Activated naive CD4-positive, alpha-beta T cell treated with anti-CD3 and anti-CD28 coated beads, Interleukin-2, amount 50 U/mL, for 24 hours (primary cell): ENCODE data around the gene FBLIM1.
A peak's percentile ranks its signal among the peaks of the same experiment; 100 is the strongest.

Experiments
- H3K27ac Mint-ChIP-seq: one replicate; pipeline ENCODE4 v1.8.0; 2021; ENCODE audit warnings: mild to moderate bottlenecking, mixed read lengths
- H3K27me3 Mint-ChIP-seq: one replicate; pipeline ENCODE4 v1.8.0; 2021; ENCODE audit warnings: mixed read lengths
- H3K36me3 Mint-ChIP-seq: one replicate; pipeline ENCODE4 v1.8.0; 2021; ENCODE audit warnings: mixed read lengths
- H3K4me1 Mint-ChIP-seq: one replicate; pipeline ENCODE4 v1.8.0; 2021; ENCODE audit warnings: mixed read lengths
- H3K4me3 Mint-ChIP-seq: one replicate; pipeline ENCODE4 v1.8.0; 2021; ENCODE audit warnings: mild to moderate bottlenecking, mixed read lengths
- H3K9me3 Mint-ChIP-seq: one replicate; pipeline ENCODE4 v1.8.0; 2021; ENCODE audit warnings: mixed read lengths

FBLIM1 gene

DNA sequence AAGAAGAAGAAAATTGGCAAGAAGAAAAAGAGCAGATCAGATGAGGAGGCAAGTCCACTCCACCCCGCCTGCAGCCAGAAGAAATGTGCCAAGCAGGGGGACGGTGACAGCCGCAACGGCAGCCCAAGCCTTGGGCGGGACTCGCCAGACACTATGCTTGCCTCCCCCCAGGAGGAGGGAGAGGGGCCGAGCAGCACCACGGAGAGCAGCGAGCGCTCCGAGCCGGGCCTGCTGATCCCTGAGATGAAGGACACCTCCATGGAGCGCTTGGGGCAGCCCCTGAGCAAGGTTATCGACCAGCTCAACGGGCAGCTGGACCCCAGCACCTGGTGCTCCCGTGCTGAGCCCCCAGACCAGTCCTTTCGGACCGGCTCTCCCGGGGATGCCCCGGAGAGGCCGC is 31.6 kb upstream of the FBLIM1 start:
- H3K27me3 Mint-ChIP-seq: no peaks in the 10 kb centered on the region
- no peaks in the 10 kb centered on the region for H3K4me1 Mint-ChIP-seq
- peaks cover 4% of the 10 kb centered on the region for H3K36me3 Mint-ChIP-seq
- H3K9me3 Mint-ChIP-seq: no peaks in the 10 kb centered on the region
- no peak overlapping the region for H3K27ac Mint-ChIP-seq
- H3K4me3 Mint-ChIP-seq: no peak overlapping the region

DNA sequence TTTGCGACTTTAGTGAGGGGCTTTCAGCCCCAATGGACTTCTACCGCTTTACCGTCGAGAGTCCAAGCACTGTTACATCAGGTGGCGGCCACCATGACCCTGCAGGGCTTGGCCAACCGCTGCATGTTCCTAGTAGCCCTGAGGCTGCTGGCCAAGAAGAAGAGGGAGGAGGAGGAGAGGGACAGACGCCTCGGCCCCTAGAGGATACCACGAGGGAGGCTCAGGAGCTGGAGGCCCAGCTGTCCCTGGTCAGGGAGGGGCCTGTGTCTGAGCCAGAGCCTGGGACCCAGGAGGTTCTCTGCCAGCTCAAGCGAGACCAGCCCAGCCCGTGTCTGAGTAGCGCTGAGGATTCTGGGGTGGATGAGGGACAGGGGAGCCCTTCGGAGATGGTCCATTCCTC is 31.2 kb upstream of the FBLIM1 start:
- H3K9me3 Mint-ChIP-seq: no peaks in the 10 kb centered on the region
- H3K4me3 Mint-ChIP-seq: no peak overlapping the region
- no peaks in the 10 kb centered on the region for H3K27me3 Mint-ChIP-seq
- peaks cover 4% of the 10 kb centered on the region for H3K36me3 Mint-ChIP-seq
- H3K27ac Mint-ChIP-seq: no peak overlapping the region
- H3K4me1 Mint-ChIP-seq: no peaks in the 10 kb centered on the region

DNA sequence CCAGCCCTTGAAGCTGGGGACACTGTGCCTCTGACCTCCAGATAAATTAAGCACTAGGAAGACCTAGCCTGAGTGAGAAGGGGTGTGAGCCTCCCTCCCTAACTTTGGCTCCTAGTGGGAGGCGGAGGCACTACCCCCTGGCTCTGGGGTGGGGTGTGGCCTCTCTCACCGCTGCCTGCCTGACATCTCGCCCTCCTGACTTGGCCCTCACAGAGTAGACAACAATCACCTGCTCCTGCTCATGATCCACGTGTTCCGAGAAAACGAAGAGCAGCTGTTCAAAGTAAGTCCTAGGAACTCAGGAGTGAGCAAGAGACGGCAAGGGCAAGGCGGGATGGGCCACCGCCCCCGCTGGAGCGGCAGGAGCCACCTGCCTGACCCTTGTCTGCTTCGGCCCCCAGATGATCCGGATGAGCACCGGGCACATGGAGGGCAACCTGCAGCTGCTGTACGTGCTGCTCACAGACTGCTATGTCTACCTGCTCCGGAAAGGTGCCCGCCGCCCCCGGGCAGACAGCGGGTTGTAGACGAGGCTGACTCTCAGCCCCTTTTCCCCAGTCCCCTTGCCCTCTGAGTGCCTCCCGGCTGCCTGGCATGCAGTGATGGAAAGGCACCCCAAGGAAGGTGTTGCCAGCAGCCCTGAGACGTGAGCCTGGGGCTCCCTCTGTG is 30.6 kb upstream of the FBLIM1 start:
- Mint-ChIP-seq H3K4me1 (no peaks in the 10 kb centered on the region), H3K9me3 (no peaks in the 10 kb centered on the region), H3K36me3 (peaks cover 1% of the 10 kb centered on the region), H3K4me3 (no peak overlapping the region), H3K27me3 (no peaks in the 10 kb centered on the region), H3K27ac (peak overlapping the region; percentile 30)

DNA sequence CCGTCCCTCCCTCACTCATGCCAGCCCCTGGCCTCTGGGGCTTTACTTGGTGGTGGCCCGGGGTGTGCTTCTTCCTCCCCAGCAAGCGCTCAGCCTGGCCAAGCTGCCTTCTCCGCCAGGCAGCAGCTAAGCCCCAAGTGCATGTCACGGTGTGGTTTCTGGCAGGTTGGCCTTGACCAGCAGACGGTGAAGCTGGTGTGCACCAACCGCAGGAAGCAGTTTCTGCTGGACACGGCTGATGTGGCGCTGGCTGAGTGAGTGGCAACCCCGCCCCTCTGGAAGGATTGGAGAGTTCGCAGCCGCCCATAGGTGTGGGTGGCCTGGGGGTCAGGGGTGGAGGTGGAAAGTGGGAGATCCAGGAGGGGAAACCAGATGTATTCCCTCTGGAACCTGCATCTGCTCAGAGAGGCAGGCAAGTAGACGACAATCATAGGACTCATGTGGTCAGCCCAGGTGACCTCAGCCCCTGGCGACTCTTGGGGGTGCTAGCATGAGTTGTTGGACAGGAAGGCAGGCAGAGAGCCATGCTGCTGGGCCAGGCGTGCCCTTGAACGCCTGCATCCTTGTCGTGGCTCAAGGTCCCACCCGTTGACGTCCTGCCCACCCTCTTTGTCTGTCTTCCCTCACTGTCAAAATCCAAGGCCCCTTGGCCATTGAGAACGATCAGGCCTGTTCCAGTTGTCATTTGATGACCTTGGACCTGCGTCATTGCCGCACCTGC is 29.5 kb upstream of the FBLIM1 start:
- Mint-ChIP-seq H3K9me3 (no peaks in the 10 kb centered on the region), H3K27me3 (no peaks in the 10 kb centered on the region), H3K4me1 (no peaks in the 10 kb centered on the region), H3K4me3 (no peak overlapping the region), H3K36me3 (peaks cover 1% of the 10 kb centered on the region), H3K27ac (peak overlapping the region; percentile 68)

DNA sequence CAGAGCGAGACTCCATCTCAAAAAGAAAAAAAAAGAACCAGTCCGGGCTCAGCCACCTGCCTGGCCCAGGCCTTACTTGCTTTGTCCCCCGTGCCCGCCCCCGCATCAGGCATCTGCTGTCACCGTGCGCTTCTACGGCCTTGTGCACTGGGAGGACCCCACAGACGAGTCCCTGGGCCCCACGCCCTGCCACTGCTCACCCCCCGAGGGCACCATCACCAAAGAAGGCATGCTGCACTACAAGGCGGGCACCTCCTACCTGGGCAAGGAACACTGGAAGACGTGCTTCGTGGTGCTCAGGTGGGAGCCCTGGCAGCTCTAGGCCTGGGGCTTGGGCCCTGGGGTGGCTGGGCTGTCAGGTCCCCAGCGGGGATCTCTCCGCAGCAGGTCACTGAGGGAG is 28.2 kb upstream of the FBLIM1 start:
- H3K9me3 Mint-ChIP-seq: no peaks in the 10 kb centered on the region
- peaks cover 1% of the 10 kb centered on the region for H3K36me3 Mint-ChIP-seq
- no peak overlapping the region for H3K27ac Mint-ChIP-seq
- H3K27me3 Mint-ChIP-seq: no peaks in the 10 kb centered on the region
- no peaks in the 10 kb centered on the region for H3K4me1 Mint-ChIP-seq
- no peak overlapping the region for H3K4me3 Mint-ChIP-seq

DNA sequence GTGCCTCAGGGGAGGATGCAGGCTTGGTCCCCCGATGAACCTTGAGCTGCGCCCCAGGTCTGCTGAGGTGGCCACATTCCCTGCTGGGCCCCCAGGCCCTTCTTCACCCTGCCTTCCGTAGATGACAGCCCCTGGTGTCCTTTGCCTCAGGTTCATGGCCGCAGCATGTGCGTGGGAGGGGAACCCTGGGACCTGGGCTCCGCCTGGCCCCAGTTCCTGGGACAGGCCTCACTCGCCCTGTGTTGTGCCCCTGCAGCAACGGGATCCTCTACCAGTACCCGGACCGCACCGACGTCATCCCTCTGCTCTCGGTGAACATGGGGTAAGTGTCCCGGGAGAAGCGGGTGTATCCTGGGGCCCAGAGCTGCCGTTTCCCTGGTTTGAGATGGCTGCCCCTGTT is 27.7 kb upstream of the FBLIM1 start:
- H3K27ac Mint-ChIP-seq: no peak overlapping the region
- H3K9me3 Mint-ChIP-seq: no peaks in the 10 kb centered on the region
- peaks cover 1% of the 10 kb centered on the region for H3K36me3 Mint-ChIP-seq
- H3K27me3 Mint-ChIP-seq: no peaks in the 10 kb centered on the region
- no peaks in the 10 kb centered on the region for H3K4me1 Mint-ChIP-seq
- H3K4me3 Mint-ChIP-seq: no peak overlapping the region

DNA sequence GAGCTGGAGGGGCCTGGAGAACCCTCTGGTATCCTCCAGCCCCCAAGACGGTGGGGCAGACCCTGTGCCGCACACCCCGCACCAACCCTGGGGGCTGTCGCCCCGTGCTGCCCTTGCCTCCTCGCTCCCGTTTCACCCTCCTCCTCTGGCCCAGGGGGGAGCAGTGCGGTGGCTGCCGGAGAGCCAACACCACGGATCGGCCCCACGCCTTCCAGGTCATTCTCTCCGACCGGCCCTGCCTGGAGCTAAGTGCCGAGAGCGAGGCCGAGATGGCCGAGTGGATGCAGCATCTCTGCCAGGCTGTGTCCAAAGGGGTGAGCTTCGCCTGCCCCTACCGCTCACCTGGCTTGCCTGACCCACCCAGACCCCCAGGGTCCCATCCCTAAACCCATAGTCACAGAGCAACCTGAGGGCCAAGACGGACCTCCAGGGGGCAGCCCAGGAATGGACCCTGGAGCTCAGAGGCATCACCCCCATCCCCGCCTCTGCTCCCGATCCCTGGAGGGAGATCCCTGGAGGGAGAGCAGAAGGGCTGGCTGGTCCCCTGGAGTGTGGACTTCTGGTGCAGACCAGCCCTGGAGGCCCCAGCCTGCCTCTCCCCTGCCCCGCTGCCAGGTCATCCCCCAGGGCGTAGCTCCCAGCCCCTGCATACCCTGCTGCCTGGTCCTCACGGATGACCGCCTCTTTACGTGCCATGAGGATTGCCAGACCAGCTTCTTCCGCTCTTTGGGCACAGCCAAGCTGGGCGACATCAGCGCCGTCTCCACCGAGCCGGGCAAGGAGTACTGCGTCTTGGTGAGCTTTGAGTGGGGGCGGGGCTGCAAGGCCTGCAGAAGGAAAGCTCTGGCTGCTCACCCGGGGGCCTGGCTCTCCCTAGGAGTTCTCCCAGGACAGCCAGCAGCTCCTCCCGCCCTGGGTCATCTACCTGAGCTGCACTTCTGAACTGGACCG is 26.6 kb upstream of the FBLIM1 start:
- Mint-ChIP-seq H3K36me3 (peaks cover 1% of the 10 kb centered on the region), H3K4me1 (no peaks in the 10 kb centered on the region), H3K4me3 (no peak overlapping the region), H3K27me3 (no peaks in the 10 kb centered on the region), H3K27ac (no peak overlapping the region), H3K9me3 (no peaks in the 10 kb centered on the region)

DNA sequence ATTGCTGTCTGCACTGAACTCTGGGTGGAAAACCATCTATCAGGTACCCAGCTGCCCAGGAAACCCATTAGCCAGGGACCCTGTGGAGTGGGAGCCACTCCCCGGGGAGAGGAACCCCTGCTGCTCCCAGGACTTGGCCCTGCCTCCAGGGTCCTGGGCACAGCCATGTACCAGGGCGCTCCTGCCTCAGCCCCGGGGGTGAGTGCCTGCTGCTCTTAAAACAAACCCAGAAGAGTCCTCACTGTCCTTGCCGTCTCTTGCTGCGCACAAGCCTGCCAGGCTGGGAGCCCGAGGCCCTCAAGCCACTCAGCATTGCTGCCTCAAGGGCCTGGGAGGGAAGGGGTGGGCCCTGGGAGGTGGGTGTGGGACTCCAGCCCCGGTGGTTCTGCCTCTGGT is 25.9 kb upstream of the FBLIM1 start:
- no peaks in the 10 kb centered on the region for H3K27me3 Mint-ChIP-seq
- no peaks in the 10 kb centered on the region for H3K4me1 Mint-ChIP-seq
- no peak overlapping the region for H3K27ac Mint-ChIP-seq
- no peaks in the 10 kb centered on the region for H3K36me3 Mint-ChIP-seq
- H3K9me3 Mint-ChIP-seq: no peaks in the 10 kb centered on the region
- H3K4me3 Mint-ChIP-seq: no peak overlapping the region

DNA sequence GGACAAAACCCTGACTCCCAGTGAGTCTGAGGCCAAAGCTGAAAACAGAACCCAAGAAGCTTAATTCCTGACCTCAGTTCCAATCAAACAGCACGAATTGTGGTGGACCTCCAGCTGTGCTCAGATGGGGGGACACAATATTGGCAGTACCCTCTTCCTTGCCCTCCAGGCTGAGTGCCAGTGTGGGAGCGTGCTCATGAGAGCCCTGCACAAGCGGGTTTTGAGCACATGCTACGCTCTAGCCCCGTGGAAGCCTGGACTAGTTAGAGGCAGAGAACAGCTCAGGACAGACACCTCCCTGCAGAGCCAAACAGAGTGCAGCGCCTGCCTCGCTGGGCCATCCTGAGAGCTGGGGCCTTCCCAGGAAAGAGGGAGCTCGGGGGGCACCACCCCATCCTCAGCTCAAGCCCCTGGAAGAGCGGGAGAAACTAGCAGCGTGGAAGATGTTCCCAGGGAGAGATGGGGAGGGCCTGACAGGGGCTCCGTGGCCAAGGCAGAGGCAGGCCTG is 25.3 kb upstream of the FBLIM1 start:
- Mint-ChIP-seq H3K4me1 (no peaks in the 10 kb centered on the region), H3K9me3 (no peaks in the 10 kb centered on the region), H3K36me3 (no peaks in the 10 kb centered on the region), H3K27ac (no peak overlapping the region), H3K27me3 (no peaks in the 10 kb centered on the region), H3K4me3 (no peak overlapping the region)

DNA sequence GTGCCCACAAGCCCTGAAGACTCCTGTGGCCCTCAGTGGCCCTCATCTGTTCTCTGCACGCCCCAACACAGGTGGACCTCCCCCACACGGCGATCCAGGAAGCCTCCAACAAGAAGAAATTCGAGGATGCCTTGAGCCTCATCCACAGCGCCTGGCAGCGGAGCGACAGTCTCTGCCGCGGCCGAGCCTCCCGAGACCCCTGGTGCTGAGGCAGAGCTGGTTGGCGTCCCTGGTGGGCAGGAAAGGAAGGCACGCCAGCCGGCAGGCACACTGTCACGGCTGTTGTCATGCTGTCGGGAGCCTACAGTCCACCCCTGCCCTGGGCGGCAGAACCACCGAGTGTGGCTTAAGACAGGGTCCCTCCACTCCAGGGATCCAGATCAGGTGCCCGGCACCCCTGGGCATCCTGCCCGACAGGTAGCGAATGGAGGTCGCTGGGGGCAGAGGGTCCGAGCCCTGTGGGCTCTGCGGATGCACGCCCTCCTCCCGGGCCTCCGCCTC is 24.8 kb upstream of the FBLIM1 start:
- no peaks in the 10 kb centered on the region for H3K36me3 Mint-ChIP-seq
- no peak overlapping the region for H3K4me3 Mint-ChIP-seq
- H3K9me3 Mint-ChIP-seq: no peaks in the 10 kb centered on the region
- H3K27ac Mint-ChIP-seq: no peak overlapping the region
- no peaks in the 10 kb centered on the region for H3K4me1 Mint-ChIP-seq
- H3K27me3 Mint-ChIP-seq: no peaks in the 10 kb centered on the region

DNA sequence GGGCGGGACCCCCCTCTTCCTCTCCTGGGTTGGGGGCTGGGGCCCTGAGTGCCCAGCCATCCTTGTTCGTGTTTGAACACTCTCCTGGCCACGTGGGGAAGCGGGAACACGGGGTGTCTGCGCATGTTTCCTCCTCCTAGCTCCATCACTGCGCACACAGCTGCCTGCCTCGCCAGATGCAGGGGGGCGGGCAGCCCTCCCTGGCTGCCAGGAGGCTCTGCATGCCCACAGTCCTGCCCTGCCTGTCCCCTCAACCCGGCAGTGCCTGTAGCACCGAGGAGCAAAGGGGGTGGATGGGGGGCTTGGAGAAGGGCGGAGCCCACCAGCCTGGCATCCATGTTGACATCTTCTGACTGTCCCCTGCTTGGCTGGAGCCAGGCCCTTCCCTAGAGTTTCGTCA is 24.3 kb upstream of the FBLIM1 start:
- Mint-ChIP-seq H3K9me3 (no peaks in the 10 kb centered on the region), H3K36me3 (no peaks in the 10 kb centered on the region), H3K4me1 (no peaks in the 10 kb centered on the region), H3K27ac (peak overlapping the region; percentile 30), H3K4me3 (no peak overlapping the region), H3K27me3 (no peaks in the 10 kb centered on the region)

DNA sequence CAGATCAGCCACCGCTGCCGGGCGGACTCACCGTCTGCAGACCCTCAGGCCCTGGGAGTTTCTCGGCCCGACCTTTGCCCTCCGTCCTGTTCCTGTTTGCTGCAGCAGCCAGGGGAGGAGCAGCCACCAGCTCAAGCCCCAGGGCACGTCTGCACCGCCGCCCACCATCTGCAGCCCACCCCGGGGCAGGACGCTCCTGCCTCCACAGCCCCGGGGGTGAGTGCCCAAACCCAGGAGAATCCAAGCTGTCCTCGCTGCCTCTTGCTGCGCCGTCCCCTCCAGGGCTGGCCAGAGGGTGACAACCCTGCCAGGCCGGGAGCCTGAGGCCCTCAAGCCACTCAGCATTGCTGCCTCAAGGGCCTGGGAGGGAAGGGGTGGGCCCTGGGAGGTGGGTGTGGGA is 23.7 kb upstream of the FBLIM1 start:
- H3K4me1 Mint-ChIP-seq: no peaks in the 10 kb centered on the region
- H3K4me3 Mint-ChIP-seq: no peak overlapping the region
- no peaks in the 10 kb centered on the region for H3K9me3 Mint-ChIP-seq
- H3K27ac Mint-ChIP-seq: no peak overlapping the region
- no peaks in the 10 kb centered on the region for H3K36me3 Mint-ChIP-seq
- no peaks in the 10 kb centered on the region for H3K27me3 Mint-ChIP-seq

DNA sequence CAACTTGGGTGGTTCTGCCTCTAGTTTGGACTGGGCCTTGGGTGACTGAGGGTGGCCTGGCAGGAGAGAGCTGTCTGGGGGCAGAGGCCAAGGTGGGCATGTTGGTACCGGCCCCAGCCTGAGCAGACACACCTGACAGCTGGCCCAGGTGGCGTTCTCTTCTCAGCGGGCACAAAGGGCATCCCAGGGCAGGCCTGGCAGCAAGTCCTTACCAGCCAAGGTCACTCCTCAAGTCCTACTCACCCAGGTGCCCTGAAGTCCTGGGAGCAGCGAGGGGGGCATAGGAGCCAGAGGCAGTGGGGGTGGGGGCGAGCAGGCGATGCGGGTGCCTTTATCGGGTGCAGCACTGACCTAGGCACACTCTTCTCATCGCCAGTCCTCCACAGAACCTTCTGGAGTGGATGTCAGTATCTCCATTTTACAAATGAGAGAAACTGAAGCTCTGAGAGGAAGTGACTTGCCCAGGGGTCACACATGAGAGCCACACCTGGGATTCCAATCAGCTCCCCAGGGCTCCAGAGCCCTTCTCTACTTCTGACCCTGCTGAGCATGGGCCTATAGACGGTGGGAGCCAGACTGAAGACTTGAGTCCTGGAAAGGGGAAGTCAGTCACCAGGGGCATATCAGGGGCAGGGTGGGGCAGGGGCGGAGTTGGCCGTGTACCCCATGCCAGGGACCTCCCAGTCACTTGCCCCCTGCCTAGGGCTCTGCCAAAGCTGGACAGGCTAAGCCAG is 23.1 kb upstream of the FBLIM1 start:
- Mint-ChIP-seq H3K4me3 (no peak overlapping the region), H3K27ac (no peak overlapping the region), H3K36me3 (no peaks in the 10 kb centered on the region), H3K4me1 (no peaks in the 10 kb centered on the region), H3K9me3 (no peaks in the 10 kb centered on the region), H3K27me3 (no peaks in the 10 kb centered on the region)

DNA sequence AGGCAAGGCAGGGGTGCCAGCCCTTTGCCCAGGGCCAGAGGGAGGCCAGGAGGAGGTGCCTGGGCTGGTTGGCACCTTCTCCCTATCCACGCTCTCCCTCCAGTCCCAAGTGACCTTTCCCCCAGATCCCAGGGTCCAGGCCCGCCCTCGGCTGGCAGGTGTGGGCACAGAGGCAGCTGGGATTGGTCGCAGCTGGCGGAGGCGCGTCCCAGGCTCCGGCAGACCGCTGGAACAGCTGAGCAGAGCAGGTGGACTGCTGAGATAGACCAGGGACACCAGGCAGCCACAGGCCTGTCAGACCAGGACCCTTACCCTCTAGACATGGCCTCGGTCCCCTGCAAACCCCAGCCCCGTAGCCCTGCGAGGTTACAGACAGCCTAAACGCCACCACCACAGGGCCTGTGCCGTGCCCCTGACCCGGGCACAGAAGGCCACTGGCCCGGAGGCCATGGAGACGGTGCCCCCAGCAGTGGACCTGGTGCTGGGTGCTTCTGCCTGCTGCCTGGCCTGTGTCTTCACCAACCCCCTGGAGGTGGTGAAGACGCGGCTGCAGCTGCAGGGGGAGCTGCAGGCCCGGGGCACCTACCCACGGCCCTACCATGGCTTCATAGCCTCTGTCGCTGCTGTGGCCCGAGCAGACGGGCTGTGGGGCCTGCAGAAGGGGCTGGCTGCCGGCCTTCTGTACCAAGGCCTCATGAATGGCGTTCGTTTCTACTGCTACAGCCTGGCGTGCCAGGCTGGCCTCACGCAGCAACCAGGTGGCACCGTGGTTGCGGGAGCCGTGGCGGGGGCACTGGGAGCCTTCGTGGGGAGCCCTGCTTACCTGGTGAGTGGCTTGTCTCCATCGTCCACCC is 22.3 kb upstream of the FBLIM1 start, which contains the start of gene SLC25A34:
Gene SLC25A34 (plus strand): TSS at position 221 of the 854 bp plus-strand sequence. CDS start 228 bp downstream, at position 449.
- no peaks in the 10 kb centered on the region for H3K27me3 Mint-ChIP-seq
- H3K4me3 Mint-ChIP-seq: no peak within 1 kb of the TSS
- H3K9me3 Mint-ChIP-seq: no peaks in the 10 kb centered on the region
- no peak within 1 kb of the TSS for H3K27ac Mint-ChIP-seq
- H3K36me3 Mint-ChIP-seq: no peaks in the 10 kb centered on the region
- peaks cover 2% of the 10 kb centered on the region for H3K4me1 Mint-ChIP-seq
